ENCODE results near the gene MBD3L3.

- no peak for TF ChIP-seq CTCF (IDR thresholded peaks at IDR 0.05)
- no peak for TF ChIP-seq POLR2A (IDR thresholded peaks at IDR 0.05)
These were observed 14.1 kb upstream of the MBD3L3 start for GRCh38 chr19:7072541-7072940.
